OCI-LY3 (cell line): ENCODE data around the gene SERPINB10.

Experiments used
- CTCF ChIP-seq: fragments of 200-600, 300-600 bp; sonication (generic); IDR thresholded peaks from 2 replicates; pipeline ENCODE4 v1.5.1; 2014; ENCODE audit warnings: antibody characterized with exemption, low read length, low read depth
- EZH2phosphoT487 ChIP-seq: fragments of 200-600 bp; shearing (Covaris generic); IDR thresholded peaks from 2 replicates; pipeline ENCODE4 v1.6.1; 2018; ENCODE audit warnings: antibody characterized with exemption, mixed run types, low read depth

- TF ChIP-seq CTCF (no peak), EZH2phosphoT487 (no peak)
Measured at GRCh38 chr18:63953811-63954210, 46.1 kb downstream of the SERPINB10 start.
